K562 (cell line): ENCODE results near the gene LRRC37A3. TPM values are rescaled to one million over a fixed set of nuclear protein-coding genes. Genes with fewer than 3 reads are reported as not detected.
"Not testable (repeated sequence)": the region's sequence is repeated elsewhere in the genome, so short reads cannot be mapped to it uniquely, and the experiment has no call there.

Experiments used
- CCNT2 ChIP-seq: IDR thresholded peaks from 2 replicates; pipeline ENCODE4 v1.6.1; 2011; ENCODE audit warnings: borderline replicate concordance, low read depth, mild to moderate bottlenecking, moderate library complexity, mixed read lengths, low read length; ENCODE audit not compliant: insufficient read length; ENCODE audit errors: extremely low read depth
- GABPB1 ChIP-seq: sonication (generic); formaldehyde crosslinking; IDR thresholded peaks from 2 replicates; pipeline ENCODE4 v1.8.0; 2022; ENCODE audit warnings: mild to moderate bottlenecking, missing genetic modification reagents
- HCFC1 ChIP-seq: IDR thresholded peaks from 2 replicates; pipeline ENCODE4 v1.6.1; 2012; ENCODE audit warnings: low read depth, low read length, improper control_type of control experiment
- MAZ ChIP-seq, 2 experiments: fragments of 450-650 bp in 1 of 2; sonication (generic) in 1 of 2; formaldehyde crosslinking; IDR thresholded peaks in 1 of 2; conservative IDR thresholded peaks in 1 of 2; 2 replicates each; pipeline versions ENCODE4 v1.4.0 to v1.5.0; 2020; ENCODE audit warnings: mild to moderate bottlenecking in 1 of 2, missing genetic modification reagents in 1 of 2
- MEF2A ChIP-seq: IDR thresholded peaks from 2 replicates; pipeline ENCODE4 v1.6.1; 2011; ENCODE audit warnings: low read depth, mild to moderate bottlenecking, low read length, moderate library complexity; ENCODE audit not compliant: control insufficient read depth
- NEUROD1 ChIP-seq: fragments of 150-350 bp; IDR thresholded peaks from 2 replicates; pipeline ENCODE4 v1.6.1; 2014; ENCODE audit warnings: borderline replicate concordance, low read length, low read depth; ENCODE audit not compliant: partially characterized antibody
- NONO ChIP-seq, 2 experiments: fragments of 200-400 bp in 1 of 2; fragments of 450-650 bp in 1 of 2; formaldehyde crosslinking in 1 of 2; IDR thresholded peaks; 2 replicates each; pipeline ENCODE4 v1.6.1; 2017; ENCODE audit warnings: low read depth in 2 of 2, mild to moderate bottlenecking in 2 of 2, moderate library complexity in 2 of 2, low read length in 1 of 2
- RBFOX2 ChIP-seq: fragments of 200-400 bp; formaldehyde crosslinking; IDR thresholded peaks from 2 replicates; pipeline ENCODE4 v1.6.1; 2017; ENCODE audit warnings: low read depth, mild to moderate bottlenecking, low read length, moderate library complexity
- SOX6 ChIP-seq: fragments of 450-650 bp; IDR thresholded peaks from 2 replicates; pipeline ENCODE4 v1.6.1; 2014; ENCODE audit warnings: mild to moderate bottlenecking
- ZNF384 ChIP-seq: IDR thresholded peaks from 2 replicates; pipeline ENCODE4 v1.6.1; 2012; ENCODE audit warnings: low read depth, low read length, improper control_type of control experiment
- polyA plus RNA-seq, 8 experiments: library from polyadenylated mRNA; depleted of rRNA in 4 of 8; stranded (reverse) in 5 of 8; unstranded in 3 of 8; fragments of >200 nt; fragmentation: Nextera tagmentation in 2 of 8; fragmentation: Illumina TruSeq in 1 of 8; extraction: Ambion mirVana in 2 of 8; extraction: Trizol in 1 of 8; gene quantifications; 2 replicates each; pipeline versions ENCODE4 v1.2.1 to v1.2.3, GENCODE V29; 2011 to 2014; ENCODE audit warnings: inconsistent platforms in 1 of 8, missing spikeins in 1 of 8
- total RNA-seq, 7 experiments: library from RNA; depleted of rRNA in 6 of 7; stranded (reverse); fragments of >200 nt in 6 of 7; fragmentation: Illumina TruSeq in 2 of 7; extraction: Trizol in 2 of 7; gene quantifications; 2 replicates each; pipeline versions ENCODE4 v1.2.1 to v1.2.3, GENCODE V29; 2011 to 2021; ENCODE audit warnings: low replicate concordance in 1 of 7
- TF ChIP-seq, protein P1 (sequence below): sonication (generic); formaldehyde crosslinking; IDR thresholded peaks from 2 replicates; pipeline ENCODE4 v1.8.0; 2022; ENCODE audit warnings: missing genetic modification reagents, mild to moderate bottlenecking, moderate library complexity, borderline replicate concordance
- TF ChIP-seq, protein P2 (sequence below), 2 experiments: fragments of 450-650 bp; formaldehyde crosslinking in 1 of 2; IDR thresholded peaks; 2 replicates each; pipeline versions ENCODE4 v1.4.0 to v1.6.1; 2014 to 2020; ENCODE audit warnings: mild to moderate bottlenecking in 2 of 2, borderline replicate concordance in 1 of 2, low read depth in 1 of 2
- TF ChIP-seq, protein P3 (sequence below): conservative IDR thresholded peaks from 2 replicates; pipeline ENCODE4 v1.6.1; 2011; ENCODE audit warnings: low read depth, mild to moderate bottlenecking, low read length; ENCODE audit not compliant: control insufficient read depth

The LRRC37A3 gene
- total and polyA plus RNA-seq, 9 of the 15 experiments (the other 6 are each of a cell fraction or from before 2014, with no cell fraction given): 0.14 to 5.9 (median 2.2) TPM

DNA sequence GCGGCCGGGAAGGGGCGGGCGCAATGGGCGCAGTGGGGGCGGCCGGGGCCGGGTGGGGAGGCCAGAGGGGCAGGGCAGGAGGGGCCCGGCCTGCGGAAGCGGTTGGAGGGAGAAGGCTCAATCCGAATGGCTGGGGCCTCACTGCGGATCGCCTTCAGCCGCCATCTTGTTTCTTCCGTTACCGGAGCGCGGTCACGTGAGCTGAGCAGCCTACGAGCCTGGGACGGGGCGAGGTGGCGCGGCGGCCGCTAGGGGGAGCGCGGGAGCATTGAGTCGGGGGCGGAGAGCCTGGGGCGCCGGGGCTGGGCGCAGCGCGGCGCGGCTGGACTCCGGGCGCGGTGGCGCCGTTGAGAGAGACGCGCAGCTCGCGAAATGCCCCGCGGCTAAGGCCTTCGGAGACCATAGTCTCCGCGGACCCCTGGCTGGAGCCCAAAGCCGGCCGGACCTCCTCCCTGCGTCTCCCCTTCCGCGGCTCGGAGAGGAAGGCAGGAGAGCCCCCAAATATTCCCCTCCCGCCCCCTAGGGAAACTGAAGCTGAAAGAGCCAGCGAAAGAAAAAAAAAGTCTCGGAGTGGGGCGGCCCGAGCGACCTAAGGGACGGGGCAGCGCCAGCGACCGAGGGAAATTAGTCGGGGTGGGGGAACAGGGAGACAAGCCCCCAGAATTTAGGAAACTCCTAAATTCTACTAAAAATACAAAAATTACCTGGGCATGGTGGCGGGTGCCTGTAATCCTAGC lies at the start of gene LRRC37A3 (continued):
- TF ChIP-seq MEF2A (0 out of 2 replicates have a peak, but pooled peaks have one; percentile 34), SOX6 (0 out of 2 replicates have a peak, but pooled peaks have one; percentile 46), MAZ (CRISPR knock-in tag; conservative IDR thresholded peaks at IDR 0.05 in 1 of 2, IDR thresholded peaks at IDR 0.05 in 1 of 2) (peak; percentile 74 to 87), CCNT2 (peak; percentile 89), NONO (IDR thresholded peaks at IDR 0.05; ENCODE audit: low read depth in 2 of 2, low read length in 1 of 2) (peak; percentile 39 to 70; a peak in 3 of 4 replicates), HCFC1 (peak; percentile 64), RBFOX2 (peak; percentile 83), NEUROD1 (peak; percentile 66), GABPB1 (CRISPR knock-in tag) (peak; percentile 49; the same call in 1 of the 2 replicates), ZNF384 (0 out of 2 replicates have a peak, but pooled peaks have one; percentile 30)
- TF ChIP-seq, protein P1, sequence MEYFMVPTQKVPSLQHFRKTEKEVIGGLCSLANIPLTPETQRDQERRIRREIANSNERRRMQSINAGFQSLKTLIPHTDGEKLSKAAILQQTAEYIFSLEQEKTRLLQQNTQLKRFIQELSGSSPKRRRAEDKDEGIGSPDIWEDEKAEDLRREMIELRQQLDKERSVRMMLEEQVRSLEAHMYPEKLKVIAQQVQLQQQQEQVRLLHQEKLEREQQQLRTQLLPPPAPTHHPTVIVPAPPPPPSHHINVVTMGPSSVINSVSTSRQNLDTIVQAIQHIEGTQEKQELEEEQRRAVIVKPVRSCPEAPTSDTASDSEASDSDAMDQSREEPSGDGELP (CRISPR knock-in tag): peak; percentile 17; the same call in 1 of the 2 replicates
- TF ChIP-seq, protein P2, sequence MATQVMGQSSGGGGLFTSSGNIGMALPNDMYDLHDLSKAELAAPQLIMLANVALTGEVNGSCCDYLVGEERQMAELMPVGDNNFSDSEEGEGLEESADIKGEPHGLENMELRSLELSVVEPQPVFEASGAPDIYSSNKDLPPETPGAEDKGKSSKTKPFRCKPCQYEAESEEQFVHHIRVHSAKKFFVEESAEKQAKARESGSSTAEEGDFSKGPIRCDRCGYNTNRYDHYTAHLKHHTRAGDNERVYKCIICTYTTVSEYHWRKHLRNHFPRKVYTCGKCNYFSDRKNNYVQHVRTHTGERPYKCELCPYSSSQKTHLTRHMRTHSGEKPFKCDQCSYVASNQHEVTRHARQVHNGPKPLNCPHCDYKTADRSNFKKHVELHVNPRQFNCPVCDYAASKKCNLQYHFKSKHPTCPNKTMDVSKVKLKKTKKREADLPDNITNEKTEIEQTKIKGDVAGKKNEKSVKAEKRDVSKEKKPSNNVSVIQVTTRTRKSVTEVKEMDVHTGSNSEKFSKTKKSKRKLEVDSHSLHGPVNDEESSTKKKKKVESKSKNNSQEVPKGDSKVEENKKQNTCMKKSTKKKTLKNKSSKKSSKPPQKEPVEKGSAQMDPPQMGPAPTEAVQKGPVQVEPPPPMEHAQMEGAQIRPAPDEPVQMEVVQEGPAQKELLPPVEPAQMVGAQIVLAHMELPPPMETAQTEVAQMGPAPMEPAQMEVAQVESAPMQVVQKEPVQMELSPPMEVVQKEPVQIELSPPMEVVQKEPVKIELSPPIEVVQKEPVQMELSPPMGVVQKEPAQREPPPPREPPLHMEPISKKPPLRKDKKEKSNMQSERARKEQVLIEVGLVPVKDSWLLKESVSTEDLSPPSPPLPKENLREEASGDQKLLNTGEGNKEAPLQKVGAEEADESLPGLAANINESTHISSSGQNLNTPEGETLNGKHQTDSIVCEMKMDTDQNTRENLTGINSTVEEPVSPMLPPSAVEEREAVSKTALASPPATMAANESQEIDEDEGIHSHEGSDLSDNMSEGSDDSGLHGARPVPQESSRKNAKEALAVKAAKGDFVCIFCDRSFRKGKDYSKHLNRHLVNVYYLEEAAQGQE (IDR thresholded peaks at IDR 0.05; ENCODE audit: borderline replicate concordance): peak; percentile 78
- TF ChIP-seq, protein P2 (CRISPR knock-in tag; IDR thresholded peaks at IDR 0.05; ENCODE audit: low read depth): not testable (repeated sequence)
- TF ChIP-seq, protein P3, sequence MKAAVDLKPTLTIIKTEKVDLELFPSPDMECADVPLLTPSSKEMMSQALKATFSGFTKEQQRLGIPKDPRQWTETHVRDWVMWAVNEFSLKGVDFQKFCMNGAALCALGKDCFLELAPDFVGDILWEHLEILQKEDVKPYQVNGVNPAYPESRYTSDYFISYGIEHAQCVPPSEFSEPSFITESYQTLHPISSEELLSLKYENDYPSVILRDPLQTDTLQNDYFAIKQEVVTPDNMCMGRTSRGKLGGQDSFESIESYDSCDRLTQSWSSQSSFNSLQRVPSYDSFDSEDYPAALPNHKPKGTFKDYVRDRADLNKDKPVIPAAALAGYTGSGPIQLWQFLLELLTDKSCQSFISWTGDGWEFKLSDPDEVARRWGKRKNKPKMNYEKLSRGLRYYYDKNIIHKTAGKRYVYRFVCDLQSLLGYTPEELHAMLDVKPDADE: 0 out of 2 replicates have a peak, but pooled peaks have one; percentile 34
